Panc1 (cell line): ENCODE results near the gene PLCB4. TPM values are rescaled to one million over a fixed set of nuclear protein-coding genes. Genes with fewer than 3 reads are reported as not detected.

Source experiments
- ATAC-seq: fragments of 200-7000 bp; cut with Tn5 transposase; 2 replicates; pipeline ENCODE4 v1.9.1; 2020; ENCODE audit warnings: mild to moderate bottlenecking, moderate library complexity
- BruUV-seq: library from RNA; stranded (reverse); fragments of 400-500 nt; replicated peaks from 2 replicates; lab custom pipeline; 2021; lab: Mats Ljungman, UMichigan
- CTCF ChIA-PET: fragments of 300-600 bp; sonication (Branson Sonifier 250); formaldehyde crosslinking; loops from one replicate; lab custom pipeline; 2022; ENCODE audit warnings: antibody characterized with exemption; lab: Charles Lee
- POLR2A ChIA-PET: fragments of 300-600 bp; sonication (Branson Sonifier 250); formaldehyde crosslinking; loops from one replicate; lab custom pipeline; 2022; ENCODE audit warnings: antibody characterized with exemption; lab: Charles Lee
- DNase-seq: peaks from one replicate; pipeline ENCODE4 v3.0.0-alpha.2; 2010; ENCODE audit warnings: low read depth, low spot score
- H3K27ac ChIP-seq: 2 replicates; pipeline ENCODE4 v1.5.1; 2011; ENCODE audit warnings: mild to moderate bottlenecking, low read length, inconsistent platforms
- H3K27me3 ChIP-seq: fragments of 200-500 bp; sonication (Bioruptor generic); 2 replicates; pipeline ENCODE4 v1.6.0; 2014; ENCODE audit warnings: low read length, inconsistent platforms; ENCODE audit not compliant: control insufficient read depth, insufficient read depth
- H3K36me3 ChIP-seq: fragments of 200-500 bp; sonication (Bioruptor generic); 2 replicates; pipeline ENCODE4 v1.5.1; 2014; ENCODE audit warnings: inconsistent platforms, mild to moderate bottlenecking, low read length, moderate library complexity; ENCODE audit not compliant: control insufficient read depth, insufficient read depth
- H3K4me1 ChIP-seq: 2 replicates; pipeline ENCODE4 v1.5.1; 2011; ENCODE audit warnings: inconsistent platforms, mild to moderate bottlenecking, low read length, moderate library complexity; ENCODE audit not compliant: control insufficient read depth, insufficient read depth
- H3K4me3 ChIP-seq, 2 experiments: 2 replicates each; pipeline ENCODE4 v1.5.1; 2011 to 2012; ENCODE audit warnings: low read depth in 2 of 2, low read length in 2 of 2, mild to moderate bottlenecking in 2 of 2, inconsistent platforms in 1 of 2, moderate library complexity in 1 of 2
- H3K9me3 ChIP-seq: fragments of 200-500 bp; sonication (Bioruptor generic); 2 replicates; pipeline ENCODE4 v1.5.1; 2014; ENCODE audit warnings: low read depth, mild to moderate bottlenecking, inconsistent platforms, low read length, moderate library complexity; ENCODE audit not compliant: control insufficient read depth, insufficient read depth
- POLR2AphosphoS5 ChIP-seq: IDR thresholded peaks from 2 replicates; pipeline ENCODE4 v1.6.1; 2012; ENCODE audit warnings: mild to moderate bottlenecking, low read depth, low read length, moderate library complexity
- SIN3A ChIP-seq: IDR thresholded peaks from 2 replicates; pipeline ENCODE4 v1.6.1; 2012; ENCODE audit warnings: low read depth, mild to moderate bottlenecking, low read length, moderate library complexity, borderline replicate concordance; ENCODE audit not compliant: insufficient read depth
- TCF7L2 ChIP-seq: IDR thresholded peaks from 2 replicates; pipeline ENCODE4 v1.6.1; 2011; ENCODE audit warnings: mild to moderate bottlenecking, low read depth, low read length, inconsistent platforms
- in situ Hi-C: cut with HindIII; loops from 2 replicates; pipeline ENCODE4 v1.10.0; 2016; ENCODE audit warnings: low sequenced_read_pairs, low pct_unique_long_range_greater_than_20kb
- intact Hi-C: fragments of 100-400 bp; cut with micrococcal nuclease; formaldehyde crosslinking; loops from one replicate; pipeline ENCODE4 v1.10.0; 2022; ENCODE audit not compliant: unreplicated experiment
- total RNA-seq: library from RNA; stranded (reverse); gene quantifications from one replicate; pipeline ENCODE4 v1.2.1, GENCODE V29; 2021; ENCODE audit not compliant: unreplicated experiment
- TF ChIP-seq, protein P1 (sequence below): fragments of 450-650 bp; IDR thresholded peaks from 2 replicates; pipeline ENCODE4 v1.5.1; 2017; ENCODE audit warnings: mild to moderate bottlenecking
- TF ChIP-seq, protein P2 (sequence below), 2 experiments: IDR thresholded peaks; 2 replicates each; pipeline ENCODE4 v1.6.1; 2011 to 2012; ENCODE audit warnings: low read depth in 2 of 2, control low read depth in 1 of 2, low read length in 1 of 2, mild to moderate bottlenecking in 1 of 2, moderate library complexity in 1 of 2; ENCODE audit not compliant: insufficient read depth in 1 of 2

Gene PLCB4
- total RNA-seq, 1 experiment from 2014 or later = 1.5 TPM

DNA sequence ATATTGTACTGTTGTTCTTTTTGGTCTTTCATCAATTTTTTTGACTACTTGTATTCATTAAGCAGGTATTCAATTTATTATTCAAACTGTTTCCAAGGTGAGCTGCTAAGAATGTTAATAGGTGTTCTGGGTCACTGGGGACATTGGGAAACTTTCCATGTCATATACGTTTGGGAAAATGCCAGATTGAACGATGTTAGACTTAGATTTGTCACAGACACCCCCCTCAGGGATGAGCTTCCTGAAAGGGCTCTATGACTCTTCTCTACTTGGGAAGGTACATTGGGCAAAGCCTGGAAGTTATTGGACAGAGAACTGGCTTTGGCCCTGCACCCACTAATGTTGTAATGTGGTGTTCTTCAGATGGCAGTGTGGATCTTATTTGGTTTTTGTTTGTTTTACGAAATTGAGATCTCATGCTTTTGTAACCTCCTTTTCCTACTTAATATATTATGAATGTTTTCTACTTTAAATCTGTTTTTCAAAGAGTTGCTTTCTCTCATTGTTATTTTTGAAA is 42.1 kb downstream of the PLCB4 start:
- ATAC-seq (no peak), DNase-seq (no peak)
- Histone ChIP-seq H3K36me3 (no peaks in the 10 kb centered on the region), H3K4me3 (no peak overlapping the region), H3K9me3 (no peaks in the 10 kb centered on the region), H3K27me3 (no peaks in the 10 kb centered on the region), H3K4me1 (no peaks in the 10 kb centered on the region), H3K27ac (no peak overlapping the region)
- in situ Hi-C loops = no loop called here
- CTCF ChIA-PET = interaction anchor here (0.5 kb wide), 1 partner anchor 10 kb away, joined by 3 read pairs; no protein-coding TSS in a partner anchor
- intact Hi-C loops = no loop called here
- TF ChIP-seq POLR2AphosphoS5 = no peak
- POLR2A ChIA-PET = no interaction called here
- BruUV-seq = no TSS peak

DNA sequence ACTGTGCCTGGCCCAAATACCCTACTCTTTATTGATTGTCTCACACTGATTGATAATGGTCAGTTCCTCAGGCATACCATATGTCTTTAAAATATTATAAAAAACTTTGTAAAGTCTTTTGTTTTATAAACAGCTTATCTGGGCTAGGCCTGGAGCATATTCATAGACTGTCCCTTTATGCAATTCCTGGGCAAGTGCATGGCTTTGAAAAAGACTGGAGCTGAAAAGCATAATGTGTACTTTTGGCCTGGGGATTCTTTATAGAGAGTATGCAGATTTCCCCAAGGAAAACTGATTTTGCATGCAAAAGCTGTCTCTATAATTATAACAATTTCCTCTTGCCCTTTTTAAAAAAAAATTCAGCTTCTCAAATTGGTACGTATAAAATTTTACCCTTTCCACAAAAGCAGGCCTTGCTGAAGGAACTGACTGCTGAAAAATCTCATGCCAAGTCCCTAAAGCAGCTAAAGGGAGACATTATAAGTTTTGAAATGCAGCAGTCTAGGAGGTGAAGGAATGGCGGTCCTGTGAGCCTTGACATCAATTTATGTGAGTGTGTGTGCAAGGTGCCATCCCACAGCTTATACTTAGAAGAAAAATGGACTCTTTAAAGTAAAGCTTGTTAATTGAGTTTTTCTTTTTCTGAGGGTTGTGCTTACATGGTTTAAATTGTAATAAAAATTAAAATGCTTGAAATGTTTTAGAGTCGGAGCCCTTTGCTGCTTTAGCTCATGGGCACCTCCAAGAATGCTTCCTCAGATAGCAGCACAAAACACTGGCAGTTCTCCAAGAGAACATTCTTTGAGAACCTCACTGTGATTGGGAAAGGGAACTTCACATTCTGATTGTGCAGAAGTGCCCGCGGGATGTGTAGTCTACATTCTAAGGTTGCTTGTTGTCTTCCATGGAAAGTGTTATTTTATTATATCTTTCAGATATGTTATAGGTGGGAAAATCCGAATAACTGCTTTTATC is 43.9 kb downstream of the PLCB4 start:
- Histone ChIP-seq H3K4me3 (no peak overlapping the region), H3K9me3 (no peaks in the 10 kb centered on the region), H3K27ac (no peak overlapping the region), H3K27me3 (no peaks in the 10 kb centered on the region), H3K36me3 (no peaks in the 10 kb centered on the region), H3K4me1 (no peaks in the 10 kb centered on the region)
- intact Hi-C loops = no loop called here
- POLR2A ChIA-PET = no interaction called here
- DNase-seq = no peak
- in situ Hi-C loops = no loop called here
- no TSS peak for BruUV-seq
- ATAC-seq = no peak
- CTCF ChIA-PET = no interaction called here
- TF ChIP-seq, protein P1, sequence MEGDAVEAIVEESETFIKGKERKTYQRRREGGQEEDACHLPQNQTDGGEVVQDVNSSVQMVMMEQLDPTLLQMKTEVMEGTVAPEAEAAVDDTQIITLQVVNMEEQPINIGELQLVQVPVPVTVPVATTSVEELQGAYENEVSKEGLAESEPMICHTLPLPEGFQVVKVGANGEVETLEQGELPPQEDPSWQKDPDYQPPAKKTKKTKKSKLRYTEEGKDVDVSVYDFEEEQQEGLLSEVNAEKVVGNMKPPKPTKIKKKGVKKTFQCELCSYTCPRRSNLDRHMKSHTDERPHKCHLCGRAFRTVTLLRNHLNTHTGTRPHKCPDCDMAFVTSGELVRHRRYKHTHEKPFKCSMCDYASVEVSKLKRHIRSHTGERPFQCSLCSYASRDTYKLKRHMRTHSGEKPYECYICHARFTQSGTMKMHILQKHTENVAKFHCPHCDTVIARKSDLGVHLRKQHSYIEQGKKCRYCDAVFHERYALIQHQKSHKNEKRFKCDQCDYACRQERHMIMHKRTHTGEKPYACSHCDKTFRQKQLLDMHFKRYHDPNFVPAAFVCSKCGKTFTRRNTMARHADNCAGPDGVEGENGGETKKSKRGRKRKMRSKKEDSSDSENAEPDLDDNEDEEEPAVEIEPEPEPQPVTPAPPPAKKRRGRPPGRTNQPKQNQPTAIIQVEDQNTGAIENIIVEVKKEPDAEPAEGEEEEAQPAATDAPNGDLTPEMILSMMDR = no peak
- no peak for TF ChIP-seq POLR2AphosphoS5
- TF ChIP-seq, protein P2, sequence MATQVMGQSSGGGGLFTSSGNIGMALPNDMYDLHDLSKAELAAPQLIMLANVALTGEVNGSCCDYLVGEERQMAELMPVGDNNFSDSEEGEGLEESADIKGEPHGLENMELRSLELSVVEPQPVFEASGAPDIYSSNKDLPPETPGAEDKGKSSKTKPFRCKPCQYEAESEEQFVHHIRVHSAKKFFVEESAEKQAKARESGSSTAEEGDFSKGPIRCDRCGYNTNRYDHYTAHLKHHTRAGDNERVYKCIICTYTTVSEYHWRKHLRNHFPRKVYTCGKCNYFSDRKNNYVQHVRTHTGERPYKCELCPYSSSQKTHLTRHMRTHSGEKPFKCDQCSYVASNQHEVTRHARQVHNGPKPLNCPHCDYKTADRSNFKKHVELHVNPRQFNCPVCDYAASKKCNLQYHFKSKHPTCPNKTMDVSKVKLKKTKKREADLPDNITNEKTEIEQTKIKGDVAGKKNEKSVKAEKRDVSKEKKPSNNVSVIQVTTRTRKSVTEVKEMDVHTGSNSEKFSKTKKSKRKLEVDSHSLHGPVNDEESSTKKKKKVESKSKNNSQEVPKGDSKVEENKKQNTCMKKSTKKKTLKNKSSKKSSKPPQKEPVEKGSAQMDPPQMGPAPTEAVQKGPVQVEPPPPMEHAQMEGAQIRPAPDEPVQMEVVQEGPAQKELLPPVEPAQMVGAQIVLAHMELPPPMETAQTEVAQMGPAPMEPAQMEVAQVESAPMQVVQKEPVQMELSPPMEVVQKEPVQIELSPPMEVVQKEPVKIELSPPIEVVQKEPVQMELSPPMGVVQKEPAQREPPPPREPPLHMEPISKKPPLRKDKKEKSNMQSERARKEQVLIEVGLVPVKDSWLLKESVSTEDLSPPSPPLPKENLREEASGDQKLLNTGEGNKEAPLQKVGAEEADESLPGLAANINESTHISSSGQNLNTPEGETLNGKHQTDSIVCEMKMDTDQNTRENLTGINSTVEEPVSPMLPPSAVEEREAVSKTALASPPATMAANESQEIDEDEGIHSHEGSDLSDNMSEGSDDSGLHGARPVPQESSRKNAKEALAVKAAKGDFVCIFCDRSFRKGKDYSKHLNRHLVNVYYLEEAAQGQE (IDR thresholded peaks at IDR 0.05; ENCODE audit: insufficient read depth in 1 of 2, low read depth in 2 of 2, low read length in 1 of 2) = no peak
- TF ChIP-seq TCF7L2 = no peak

DNA sequence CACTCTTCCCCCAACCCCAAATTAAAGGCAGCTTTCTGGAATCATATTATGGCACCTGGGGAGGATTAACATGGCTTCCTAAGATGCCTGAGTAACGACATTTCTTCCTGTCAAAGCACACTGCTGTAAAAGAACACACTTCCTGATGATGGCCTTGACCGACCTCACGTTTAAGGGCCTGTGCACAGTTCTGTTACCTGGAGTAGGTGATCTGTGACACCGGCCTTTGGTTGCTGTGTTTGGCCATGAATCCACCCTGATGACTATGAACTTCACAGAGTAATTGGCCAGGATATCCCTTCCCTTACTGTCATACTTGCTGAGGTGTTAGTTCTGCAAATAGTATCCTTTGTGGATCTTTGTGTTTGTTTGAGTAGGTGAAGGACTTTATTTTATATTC is 45.8 kb downstream of the PLCB4 start:
- H3K4me3 ChIP-seq = no peak overlapping the region
- H3K27me3 ChIP-seq = no peaks in the 10 kb centered on the region
- no peaks in the 10 kb centered on the region for H3K36me3 ChIP-seq
- no peaks in the 10 kb centered on the region for H3K9me3 ChIP-seq
- no peaks in the 10 kb centered on the region for H3K4me1 ChIP-seq
- intact Hi-C loops (no loop called here), in situ Hi-C loops (no loop called here)
- DNase-seq (no peak), ATAC-seq (no peak)
- H3K27ac ChIP-seq = no peak overlapping the region
- CTCF ChIA-PET = no interaction called here
- TF ChIP-seq SIN3A = no peak
- no peak for TF ChIP-seq POLR2AphosphoS5
- TF ChIP-seq, protein P1 = no peak
- TF ChIP-seq, protein P2 (IDR thresholded peaks at IDR 0.05; ENCODE audit: insufficient read depth in 1 of 2, low read depth in 2 of 2, low read length in 1 of 2) = no peak
- POLR2A ChIA-PET = no interaction called here
- no TSS peak for BruUV-seq
